Measurements from ENCODE around the gene BLID. TPM values are rescaled to one million over a fixed set of nuclear protein-coding genes. Genes with fewer than 3 reads are reported as not detected.

The BLID gene
- total RNA-seq, 1 experiment from 2014 or later: not detected

DNA sequence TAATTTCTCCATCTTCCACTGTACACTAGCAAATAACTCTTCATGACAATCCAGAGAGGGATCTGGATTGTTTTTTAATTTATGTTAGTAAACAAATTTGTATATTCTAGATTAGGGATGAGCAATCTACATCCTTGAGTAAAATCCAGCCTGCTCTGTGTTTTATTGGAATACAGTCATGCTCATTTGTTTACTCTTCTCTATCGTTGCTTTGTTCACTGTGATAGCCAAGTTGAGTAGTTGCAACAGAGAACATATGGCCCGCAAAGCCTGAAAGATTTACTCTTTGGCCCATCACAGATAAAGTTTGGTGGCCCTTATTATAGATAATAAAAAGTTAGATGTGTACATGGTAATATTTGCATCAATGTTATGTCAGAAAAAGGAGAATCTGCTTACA lies 6.2 kb upstream of the BLID start:
- TF ChIP-seq CTCF (IDR thresholded peaks at IDR 0.05; ENCODE audit: unreplicated experiment): no peak
- Mint-ChIP-seq H3K4me3 (ENCODE audit: low read depth, unreplicated experiment) (no peak overlapping the region), H3K36me3 (ENCODE audit: insufficient read depth, unreplicated experiment) (no peaks in the 10 kb centered on the region), H3K9me3 (ENCODE audit: low read depth, unreplicated experiment) (no peaks in the 10 kb centered on the region), H3K27me3 (ENCODE audit: unreplicated experiment) (peaks cover under 1% of the 10 kb centered on the region), H3K27ac (ENCODE audit: unreplicated experiment) (no peak overlapping the region), H3K4me1 (ENCODE audit: low read depth, unreplicated experiment) (no peaks in the 10 kb centered on the region)
- no peak for DNase-seq
- intact Hi-C loops (cut with micrococcal nuclease; ENCODE audit: unreplicated experiment): no loop called here
- BruUV-seq (replicated peaks): no TSS peak
- CTCF ChIA-PET: no interaction called here

DNA sequence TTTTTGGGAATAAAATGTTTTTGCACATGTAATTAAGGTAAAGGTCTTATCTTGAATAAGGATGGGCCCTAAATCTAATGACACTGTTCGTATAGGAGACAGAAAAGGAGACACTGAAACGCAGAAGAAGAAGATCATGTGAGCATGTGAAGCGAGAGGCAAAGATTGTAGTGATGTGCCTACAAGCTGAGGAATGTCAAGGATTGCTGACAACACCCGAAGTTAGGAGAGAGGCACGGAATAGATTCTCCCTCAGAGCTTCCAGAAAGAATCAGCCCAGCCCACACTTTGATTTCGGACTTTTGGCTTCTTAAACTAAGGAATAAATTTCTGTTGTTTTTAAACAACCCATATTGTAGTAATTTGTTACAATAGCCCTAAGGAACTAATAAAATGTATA lies 4.1 kb upstream of the BLID start:
- no peak for DNase-seq
- intact Hi-C loops (cut with micrococcal nuclease; ENCODE audit: unreplicated experiment): no loop called here
- no peak for TF ChIP-seq CTCF (IDR thresholded peaks at IDR 0.05; ENCODE audit: unreplicated experiment)
- CTCF ChIA-PET: no interaction called here
- H3K36me3 Mint-ChIP-seq (ENCODE audit: insufficient read depth, unreplicated experiment): no peaks in the 10 kb centered on the region
- no peaks in the 10 kb centered on the region for H3K4me1 Mint-ChIP-seq (ENCODE audit: low read depth, unreplicated experiment)
- no TSS peak for BruUV-seq (replicated peaks)
- no peak overlapping the region for H3K4me3 Mint-ChIP-seq (ENCODE audit: low read depth, unreplicated experiment)
- H3K9me3 Mint-ChIP-seq (ENCODE audit: low read depth, unreplicated experiment): no peaks in the 10 kb centered on the region
- no peaks in the 10 kb centered on the region for H3K27me3 Mint-ChIP-seq (ENCODE audit: unreplicated experiment)
- H3K27ac Mint-ChIP-seq (ENCODE audit: unreplicated experiment): no peak overlapping the region

DNA sequence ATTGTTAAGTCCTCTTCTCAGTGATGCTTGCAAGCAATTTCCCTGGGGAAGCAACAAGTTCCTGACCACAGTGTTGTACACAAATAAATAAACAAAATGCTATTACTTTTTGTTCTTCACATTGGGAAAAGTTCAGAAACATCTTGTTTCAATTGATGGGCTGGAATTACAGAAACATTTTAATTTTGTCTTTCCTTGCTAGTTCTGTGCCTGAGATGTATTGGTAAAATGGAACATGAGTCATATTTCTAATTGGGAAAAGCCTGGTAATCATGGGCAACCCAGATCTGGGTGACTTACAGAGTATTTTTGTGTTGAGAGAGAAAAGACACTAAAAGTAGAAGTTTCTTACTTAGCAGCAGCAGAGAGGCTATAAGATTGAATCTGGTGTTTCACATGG lies 576 bp upstream of the BLID start:
- Mint-ChIP-seq H3K9me3 (ENCODE audit: low read depth, unreplicated experiment) (no peaks in the 10 kb centered on the region), H3K4me1 (ENCODE audit: low read depth, unreplicated experiment) (no peaks in the 10 kb centered on the region), H3K36me3 (ENCODE audit: insufficient read depth, unreplicated experiment) (no peaks in the 10 kb centered on the region), H3K27ac (ENCODE audit: unreplicated experiment) (no peak overlapping the region), H3K27me3 (ENCODE audit: unreplicated experiment) (no peaks in the 10 kb centered on the region), H3K4me3 (ENCODE audit: low read depth, unreplicated experiment) (no peak overlapping the region)
- DNase-seq: no peak
- no peak for TF ChIP-seq CTCF (IDR thresholded peaks at IDR 0.05; ENCODE audit: unreplicated experiment)
- BruUV-seq (replicated peaks): no TSS peak
- CTCF ChIA-PET: no interaction called here
- intact Hi-C loops (cut with micrococcal nuclease; ENCODE audit: unreplicated experiment): loop anchor here (10.0 kb wide), 1 partner anchor 388 kb away; no protein-coding TSS in a partner anchor

- TF ChIP-seq CTCF (IDR thresholded peaks at IDR 0.05; ENCODE audit: unreplicated experiment): no peak
- no peaks in the 10 kb centered on the region for H3K27me3 Mint-ChIP-seq (ENCODE audit: unreplicated experiment)
- H3K36me3 Mint-ChIP-seq (ENCODE audit: insufficient read depth, unreplicated experiment): no peaks in the 10 kb centered on the region
- no TSS peak for BruUV-seq (replicated peaks)
- no peak for DNase-seq
- H3K9me3 Mint-ChIP-seq (ENCODE audit: low read depth, unreplicated experiment): no peaks in the 10 kb centered on the region
- CTCF ChIA-PET: interaction anchor here (1.1 kb wide), 1 partner anchor 88 kb away, joined by 4 read pairs; no protein-coding TSS in a partner anchor
- intact Hi-C loops (cut with micrococcal nuclease; ENCODE audit: unreplicated experiment): loop anchor here (10.0 kb wide), 1 partner anchor 390 kb away; no protein-coding TSS in a partner anchor
- H3K27ac Mint-ChIP-seq (ENCODE audit: unreplicated experiment): no peak overlapping the region
- no peak overlapping the region for H3K4me3 Mint-ChIP-seq (ENCODE audit: low read depth, unreplicated experiment)
- no peaks in the 10 kb centered on the region for H3K4me1 Mint-ChIP-seq (ENCODE audit: low read depth, unreplicated experiment)
Observed at GRCh38 chr11:122114976-122115375, 1.0 kb downstream of the BLID start.

Data from Calu3 (cell line).